Vagina (tissue), 2 donors: ENCODE measurements around the gene POU6F2.

ENCODE experiments used
- POLR2A ChIP-seq, 2 donors: fragments of 450-650 bp; IDR thresholded peaks; one replicate each; pipeline ENCODE4 v1.6.1; 2017; ENCODE audit warnings: antibody characterized with exemption in 2 of 2, mild to moderate bottlenecking in 2 of 2, moderate library complexity in 2 of 2
- TF ChIP-seq, protein P1 (sequence below), 3 experiments: fragments of 450-650 bp in 2 of 3; fragments of 200-600 bp in 1 of 3; sonication (generic) in 1 of 3; IDR thresholded peaks; one replicate each; pipeline ENCODE4 v1.5.1; 2017 to 2019; ENCODE audit warnings: antibody characterized with exemption in 3 of 3, mild to moderate bottlenecking in 2 of 3, moderate library complexity in 2 of 3

GRCh38 chr7:39421661-39422060 lies 444.0 kb downstream of the POU6F2 start:
- no peak for TF ChIP-seq POLR2A (IDR thresholded peaks at IDR 0.05)
- TF ChIP-seq, protein P1, sequence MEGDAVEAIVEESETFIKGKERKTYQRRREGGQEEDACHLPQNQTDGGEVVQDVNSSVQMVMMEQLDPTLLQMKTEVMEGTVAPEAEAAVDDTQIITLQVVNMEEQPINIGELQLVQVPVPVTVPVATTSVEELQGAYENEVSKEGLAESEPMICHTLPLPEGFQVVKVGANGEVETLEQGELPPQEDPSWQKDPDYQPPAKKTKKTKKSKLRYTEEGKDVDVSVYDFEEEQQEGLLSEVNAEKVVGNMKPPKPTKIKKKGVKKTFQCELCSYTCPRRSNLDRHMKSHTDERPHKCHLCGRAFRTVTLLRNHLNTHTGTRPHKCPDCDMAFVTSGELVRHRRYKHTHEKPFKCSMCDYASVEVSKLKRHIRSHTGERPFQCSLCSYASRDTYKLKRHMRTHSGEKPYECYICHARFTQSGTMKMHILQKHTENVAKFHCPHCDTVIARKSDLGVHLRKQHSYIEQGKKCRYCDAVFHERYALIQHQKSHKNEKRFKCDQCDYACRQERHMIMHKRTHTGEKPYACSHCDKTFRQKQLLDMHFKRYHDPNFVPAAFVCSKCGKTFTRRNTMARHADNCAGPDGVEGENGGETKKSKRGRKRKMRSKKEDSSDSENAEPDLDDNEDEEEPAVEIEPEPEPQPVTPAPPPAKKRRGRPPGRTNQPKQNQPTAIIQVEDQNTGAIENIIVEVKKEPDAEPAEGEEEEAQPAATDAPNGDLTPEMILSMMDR (IDR thresholded peaks at IDR 0.05), result no peak
